DMS153 treated with DMSO at 0.1 percent for 48 hours (cell line): ENCODE results near the gene BAG3.

Experiments used
- DNase-seq: peaks from one replicate; lab custom pipeline; 2025; ENCODE audit not compliant: unreplicated experiment; lab: John Stamatoyannopoulos, UW

The BAG3 gene

DNA sequence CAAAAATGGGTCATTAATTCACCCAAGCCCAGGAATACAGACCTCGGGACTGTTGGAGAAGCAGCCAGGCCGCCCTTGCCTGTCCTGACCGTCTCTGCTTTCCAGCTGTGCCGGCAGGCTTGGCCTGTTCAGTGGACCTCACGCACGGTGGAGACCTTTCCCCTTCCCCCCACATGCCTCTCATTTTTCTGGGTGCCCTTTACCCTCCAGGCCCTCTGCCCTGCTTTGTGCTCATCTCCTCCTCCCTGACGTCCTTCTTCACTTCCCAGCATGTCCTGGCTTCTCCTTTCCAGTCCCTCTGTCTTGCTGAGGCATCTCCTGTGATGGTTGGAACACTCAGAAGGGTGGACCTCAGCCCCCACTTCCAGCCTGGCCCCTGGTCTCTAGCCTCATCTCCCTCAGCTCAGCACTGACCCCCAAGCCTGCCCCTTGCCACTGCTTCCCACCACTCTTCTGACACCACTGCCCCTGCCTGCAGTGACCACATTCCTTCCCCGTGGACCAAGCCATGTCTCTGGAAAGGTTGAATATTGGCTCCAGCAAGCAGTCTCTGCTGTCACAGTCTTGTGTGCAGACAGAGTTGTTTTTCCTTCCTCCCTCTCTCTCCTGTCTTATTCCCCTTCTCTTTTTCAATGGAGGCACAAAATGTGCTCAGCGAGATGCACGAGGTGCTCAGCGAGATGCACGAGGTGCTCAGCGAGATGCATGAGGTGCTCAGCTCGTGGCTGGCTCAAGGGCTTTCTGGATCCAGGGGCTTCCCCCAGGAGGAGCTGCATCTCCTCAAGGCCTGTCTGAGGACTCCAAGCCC is 14.9 kb downstream of the BAG3 start:
- no peak for DNase-seq

- DNase-seq: no peak
Observed at GRCh38 chr10:119666709-119667004, 15.5 kb downstream of the BAG3 start.

DNA sequence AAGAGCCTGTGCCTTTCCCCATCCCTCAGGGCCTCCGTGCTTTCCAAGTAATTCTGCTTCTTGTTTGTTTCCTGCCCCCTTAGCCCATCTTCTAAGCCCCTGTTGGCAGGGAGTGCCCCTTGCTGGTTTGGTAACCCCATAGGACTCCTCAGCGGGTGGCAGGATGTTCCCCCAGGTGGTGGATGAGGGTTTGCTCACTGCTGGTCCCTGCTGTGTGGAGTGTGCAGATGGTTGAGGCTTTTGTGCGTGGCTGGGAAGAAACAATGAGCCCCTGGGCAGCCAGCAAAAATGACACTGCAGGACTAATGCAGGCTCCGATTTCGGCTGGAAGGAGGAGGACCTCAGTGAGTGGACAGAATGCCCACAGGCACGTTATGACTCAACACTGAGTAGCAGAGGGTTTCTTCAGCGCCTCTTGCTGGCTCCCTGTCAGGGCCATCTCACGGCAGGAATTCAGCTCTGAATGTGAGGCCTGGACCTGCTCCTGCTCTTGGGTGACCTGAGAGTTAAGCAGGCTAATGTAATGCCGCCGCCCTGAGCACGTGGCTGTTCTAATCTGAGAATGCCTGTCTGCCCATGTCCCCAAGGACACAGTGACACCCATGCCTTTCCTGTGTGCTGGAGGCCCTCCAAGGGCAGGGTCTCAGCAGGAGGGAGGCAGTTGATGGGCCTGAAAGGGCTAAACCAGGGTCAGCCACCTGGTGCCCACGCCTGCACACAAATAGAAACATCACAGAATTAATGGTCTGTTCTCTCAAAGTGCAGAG is 16.6 kb downstream of the BAG3 start:
- DNase-seq: no peak

DNA sequence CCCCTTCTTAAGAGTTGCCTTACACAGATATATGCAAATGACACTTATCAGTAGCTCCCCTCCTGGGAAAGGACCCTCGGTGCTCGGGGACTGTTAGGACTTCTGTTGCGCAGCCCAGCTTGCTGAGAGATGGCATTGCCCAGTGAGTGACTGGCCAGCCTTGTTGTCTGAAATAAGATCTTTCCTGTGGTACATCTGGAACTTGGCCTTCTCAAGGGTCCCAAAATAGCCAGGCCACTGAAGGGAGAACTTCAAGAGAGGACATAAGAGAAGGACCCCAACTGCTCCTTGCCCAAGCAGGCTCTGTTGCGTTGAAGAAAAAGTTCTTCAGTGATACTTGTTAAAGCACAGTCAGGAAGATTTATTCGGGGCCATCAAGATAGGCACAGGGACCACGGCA is 17.3 kb downstream of the BAG3 start:
- DNase-seq: no peak

- no peak for DNase-seq
Observed at GRCh38 chr10:119669331-119669730, 18.2 kb downstream of the BAG3 start.

DNA sequence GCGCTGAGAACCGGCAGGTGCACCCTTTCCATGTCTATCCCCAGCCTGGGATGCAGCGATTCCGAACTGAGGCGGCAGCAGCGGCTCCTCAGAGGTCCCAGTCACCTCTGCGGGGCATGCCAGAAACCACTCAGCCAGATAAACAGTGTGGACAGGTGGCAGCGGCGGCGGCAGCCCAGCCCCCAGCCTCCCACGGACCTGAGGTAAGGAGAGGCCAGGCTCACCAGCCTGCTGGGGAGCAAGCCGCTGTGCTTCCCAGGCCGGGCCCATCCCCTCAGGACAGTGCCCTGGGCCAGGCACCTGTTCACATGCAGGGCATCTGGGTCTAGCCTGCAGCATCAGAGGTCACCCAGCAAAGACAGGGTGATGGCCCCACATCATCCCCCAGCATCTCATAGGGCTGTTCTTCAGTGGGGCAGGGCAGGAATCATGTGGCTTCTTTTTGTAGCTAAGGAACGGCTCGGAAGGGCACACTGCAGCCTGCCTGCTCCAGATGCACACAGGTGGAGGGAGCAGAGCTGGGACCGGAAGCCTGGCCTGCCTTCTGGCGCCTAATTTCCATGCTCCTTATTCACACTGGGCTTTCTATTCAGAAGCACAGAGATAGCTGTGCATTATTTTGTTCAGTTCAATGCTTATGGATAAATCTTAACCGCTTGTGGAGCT is 18.9 kb downstream of the BAG3 start:
- DNase-seq: no peak

DNA sequence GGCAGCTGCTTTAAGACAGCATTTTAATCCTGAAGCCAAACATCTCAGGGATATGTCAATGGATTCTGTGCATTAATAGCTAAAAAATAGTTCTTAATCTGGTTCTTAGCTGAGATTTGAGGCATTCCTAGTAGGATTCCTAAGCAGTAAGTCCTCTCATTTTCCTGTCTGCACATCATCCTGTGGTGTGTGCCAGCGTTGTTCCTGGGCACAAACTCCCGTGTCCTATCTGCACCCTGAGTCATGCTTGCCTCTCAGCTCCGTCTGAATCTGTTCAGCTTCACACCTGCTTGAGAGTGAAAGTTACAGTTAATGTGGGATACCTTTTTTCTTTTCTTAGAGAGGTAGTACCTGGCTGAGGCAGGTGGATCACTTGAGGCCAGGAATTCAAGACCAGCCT is 19.5 kb downstream of the BAG3 start:
- no peak for DNase-seq

- no peak for DNase-seq
Observed at GRCh38 chr10:119671381-119671780, 20.2 kb downstream of the BAG3 start.

GRCh38 chr10:119672291-119672690 is 21.1 kb downstream of the BAG3 start:
- no peak for DNase-seq

DNA sequence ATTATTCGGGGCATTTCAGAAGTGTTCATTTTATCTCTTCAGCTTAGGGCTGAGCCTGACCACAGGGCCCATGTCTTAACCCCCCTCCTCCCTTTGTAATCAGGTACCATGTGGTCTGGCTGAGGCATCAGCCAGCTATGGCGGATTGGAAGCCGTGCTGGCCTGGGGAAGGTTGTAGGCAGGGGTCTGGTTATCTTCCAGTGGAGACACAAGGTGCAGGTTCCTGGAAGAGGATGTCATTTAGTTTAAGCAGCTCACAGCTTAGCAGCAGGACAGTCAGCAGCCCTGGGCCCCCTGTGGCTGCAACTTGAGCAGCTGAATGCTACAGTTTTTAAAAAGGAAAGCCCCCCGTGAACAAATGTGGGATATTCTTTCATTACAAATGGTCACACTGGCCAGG is 22.1 kb downstream of the BAG3 start:
- DNase-seq: no peak

- DNase-seq: no peak
Observed at GRCh38 chr10:119675483-119676170, 24.4 kb downstream of the BAG3 start.

DNA sequence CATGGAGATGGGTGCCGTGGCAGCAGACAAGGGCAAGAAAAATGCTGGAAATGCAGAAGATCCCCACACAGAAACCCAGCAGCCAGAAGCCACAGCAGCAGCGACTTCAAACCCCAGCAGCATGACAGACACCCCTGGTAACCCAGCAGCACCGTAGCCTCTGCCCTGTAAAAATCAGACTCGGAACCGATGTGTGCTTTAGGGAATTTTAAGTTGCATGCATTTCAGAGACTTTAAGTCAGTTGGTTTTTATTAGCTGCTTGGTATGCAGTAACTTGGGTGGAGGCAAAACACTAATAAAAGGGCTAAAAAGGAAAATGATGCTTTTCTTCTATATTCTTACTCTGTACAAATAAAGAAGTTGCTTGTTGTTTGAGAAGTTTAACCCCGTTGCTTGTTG is 25.9 kb downstream of the BAG3 start:
- no peak for DNase-seq

DNA sequence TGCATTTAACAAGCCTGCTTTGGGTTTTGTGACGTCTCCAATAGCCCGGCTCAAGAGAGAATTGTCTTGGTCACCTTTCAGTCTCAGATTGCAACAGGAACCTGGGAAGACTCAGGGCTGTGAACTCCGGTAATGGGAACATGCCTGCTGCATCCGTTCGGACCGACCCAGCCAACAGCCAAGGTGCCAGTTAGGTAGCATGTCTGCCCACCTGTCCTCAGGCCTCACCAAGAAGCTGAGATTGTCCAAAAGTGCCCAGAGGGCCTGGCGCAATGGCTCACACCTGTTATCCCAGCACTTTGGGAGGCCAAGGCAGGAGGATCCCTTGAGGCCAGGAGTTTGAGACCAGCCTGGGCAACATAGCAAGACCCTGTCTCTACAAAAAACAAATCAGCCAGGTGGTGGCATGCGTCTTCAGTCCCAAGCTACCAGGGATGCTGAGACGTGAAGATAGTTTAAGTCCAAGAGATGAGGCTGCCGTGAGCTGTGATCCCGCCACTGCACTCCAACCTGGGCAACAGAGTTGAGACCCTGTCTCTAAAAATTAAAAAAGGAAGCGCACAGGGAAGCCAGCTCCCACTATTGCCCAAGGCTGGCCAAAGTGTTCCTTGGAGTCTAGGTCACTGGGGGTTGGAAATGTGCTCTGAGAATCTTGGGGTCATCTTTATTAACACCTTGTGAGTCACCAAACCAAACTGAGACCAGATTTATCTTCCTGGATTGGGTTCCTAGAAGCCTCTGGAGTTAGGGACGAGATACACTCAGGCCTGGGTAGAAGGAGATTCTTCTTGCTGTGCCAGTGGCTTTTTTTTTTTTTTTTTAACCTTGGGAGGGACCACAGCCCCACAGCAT is 26.9 kb downstream of the BAG3 start:
- no peak for DNase-seq

GRCh38 chr10:119679480-119679829 is 28.3 kb downstream of the BAG3 start:
- DNase-seq: no peak

- no peak for DNase-seq
Observed at GRCh38 chr10:119680050-119680449, 28.9 kb downstream of the BAG3 start.

- DNase-seq: no peak
Observed at GRCh38 chr10:119680650-119681081, 29.5 kb downstream of the BAG3 start.

DNA sequence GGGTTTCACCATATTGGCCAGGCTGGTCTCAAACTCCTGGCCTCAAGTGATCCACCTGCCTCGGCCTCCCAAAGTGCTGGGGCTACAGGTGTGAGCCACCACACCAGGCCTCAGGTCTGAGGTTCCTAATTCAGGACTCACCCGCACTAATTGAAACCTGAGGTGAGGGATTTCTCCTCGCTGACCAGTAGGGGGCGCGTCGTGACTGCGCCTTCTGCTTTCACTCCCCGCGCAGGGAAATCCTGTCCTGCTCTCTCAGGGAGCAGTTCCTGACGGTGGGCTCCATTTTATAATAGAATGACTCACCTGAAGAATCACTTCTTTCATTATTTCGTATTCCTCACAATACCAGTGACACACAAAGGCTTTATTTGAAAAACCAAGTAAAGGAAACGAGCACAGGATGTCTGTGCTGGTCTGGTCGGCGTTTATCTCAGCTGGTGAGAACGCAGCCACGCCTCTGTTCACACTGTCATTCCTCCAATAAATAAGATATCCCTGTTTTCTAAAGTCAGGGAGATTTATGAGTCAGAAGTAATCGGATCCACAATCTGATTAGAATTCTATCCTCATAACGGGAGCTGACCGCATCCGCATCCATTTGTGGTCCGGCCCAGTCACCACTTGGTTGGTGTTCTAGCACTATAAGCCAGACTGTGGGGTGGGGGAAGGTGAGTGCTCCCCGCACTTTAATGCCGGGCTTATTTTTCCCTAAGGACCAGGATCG is 35.4 kb downstream of the BAG3 start:
- DNase-seq: peak; percentile 54

GRCh38 chr10:119687192-119688032 is 36.2 kb downstream of the BAG3 start:
- DNase-seq: no peak

- DNase-seq: no peak
Observed at GRCh38 chr10:119688033-119688508, 36.9 kb downstream of the BAG3 start.
